Suprapubic skin (tissue), 4 donors: ENCODE data around the gene ZFP28.
A peak's percentile ranks its signal among the peaks of the same experiment; 100 is the strongest.

Experiments
- CTCF ChIP-seq, 2 donors: fragments of 200-600 bp in 1 of 2; fragments of 450-650 bp in 1 of 2; sonication (generic) in 1 of 2; IDR thresholded peaks; one replicate each; pipeline ENCODE4 v1.5.1; 2016 to 2019; ENCODE audit warnings: antibody characterized with exemption in 2 of 2, mild to moderate bottlenecking in 1 of 2, moderate library complexity in 1 of 2
- EP300 ChIP-seq: sonication (generic); formaldehyde crosslinking; IDR thresholded peaks from one replicate; pipeline ENCODE4 v1.6.1; 2017; ENCODE audit warnings: antibody characterized with exemption
- POLR2A ChIP-seq, 2 donors: fragments of 450-650 bp; IDR thresholded peaks; one replicate each; pipeline ENCODE4 v1.6.1; 2017; ENCODE audit warnings: antibody characterized with exemption in 2 of 2, mild to moderate bottlenecking in 2 of 2, moderate library complexity in 2 of 2
- POLR2AphosphoS5 ChIP-seq, 3 donors: sonication (generic); formaldehyde crosslinking; IDR thresholded peaks; one replicate each; pipeline ENCODE4 v1.6.1; 2017; ENCODE audit warnings: antibody characterized with exemption in 3 of 3

GRCh38 chr19:56507446-56508289 is 31.1 kb upstream of the ZFP28 start, which contains the start of gene ZNF471:
- TF ChIP-seq CTCF (IDR thresholded peaks at IDR 0.05): no peak
- peak in 2 of 3 donors; percentile 29 to 80 for TF ChIP-seq POLR2AphosphoS5 (IDR thresholded peaks at IDR 0.05)
- TF ChIP-seq EP300: no peak
- no peak for TF ChIP-seq POLR2A (IDR thresholded peaks at IDR 0.05)
